ENCODE measurements around the gene CD6. TPM values are rescaled to one million over a fixed set of nuclear protein-coding genes. Genes with fewer than 3 reads are reported as not detected.

The CD6 gene
- total RNA-seq, 1 experiment from 2014 or later: not detected

- H3K27ac Mint-ChIP-seq: no peak overlapping the region
- TF ChIP-seq, protein P1, sequence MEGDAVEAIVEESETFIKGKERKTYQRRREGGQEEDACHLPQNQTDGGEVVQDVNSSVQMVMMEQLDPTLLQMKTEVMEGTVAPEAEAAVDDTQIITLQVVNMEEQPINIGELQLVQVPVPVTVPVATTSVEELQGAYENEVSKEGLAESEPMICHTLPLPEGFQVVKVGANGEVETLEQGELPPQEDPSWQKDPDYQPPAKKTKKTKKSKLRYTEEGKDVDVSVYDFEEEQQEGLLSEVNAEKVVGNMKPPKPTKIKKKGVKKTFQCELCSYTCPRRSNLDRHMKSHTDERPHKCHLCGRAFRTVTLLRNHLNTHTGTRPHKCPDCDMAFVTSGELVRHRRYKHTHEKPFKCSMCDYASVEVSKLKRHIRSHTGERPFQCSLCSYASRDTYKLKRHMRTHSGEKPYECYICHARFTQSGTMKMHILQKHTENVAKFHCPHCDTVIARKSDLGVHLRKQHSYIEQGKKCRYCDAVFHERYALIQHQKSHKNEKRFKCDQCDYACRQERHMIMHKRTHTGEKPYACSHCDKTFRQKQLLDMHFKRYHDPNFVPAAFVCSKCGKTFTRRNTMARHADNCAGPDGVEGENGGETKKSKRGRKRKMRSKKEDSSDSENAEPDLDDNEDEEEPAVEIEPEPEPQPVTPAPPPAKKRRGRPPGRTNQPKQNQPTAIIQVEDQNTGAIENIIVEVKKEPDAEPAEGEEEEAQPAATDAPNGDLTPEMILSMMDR (conservative IDR thresholded peaks at IDR 0.05): no peak
- H4K5ac ChIP-seq (ENCODE audit: insufficient read length, low read depth, low read length): no peak overlapping the region
- no peak overlapping the region for H3K23ac ChIP-seq (ENCODE audit: insufficient read length, low read depth, low read length)
- DNase-seq: no peak
- no peak overlapping the region for H3K27ac ChIP-seq (ENCODE audit: insufficient read length, low read depth, low read length)
- 0 out of 5 replicates have a peak, but pooled peaks cover 0 to 3% of the 10 kb centered on the region in 2 experiments for H3K9me3 Mint-ChIP-seq
- H3K79me1 ChIP-seq (ENCODE audit: insufficient read depth, low read depth, low read length, poor library complexity, severe bottlenecking): no peaks in the 10 kb centered on the region
- no peak overlapping the region for H4K91ac ChIP-seq (ENCODE audit: insufficient read length, low read depth, low read length)
- H2BK120ac ChIP-seq (ENCODE audit: low read depth, low read length, poor library complexity, severe bottlenecking): no peak overlapping the region
- no peak overlapping the region for H3K4ac ChIP-seq (ENCODE audit: low read depth, low read length)
- H3K4me2 ChIP-seq (ENCODE audit: insufficient read depth, insufficient read length, low read length): no peak overlapping the region
- no peak overlapping the region for H2BK12ac ChIP-seq (ENCODE audit: insufficient read length, low read depth, low read length)
- no CpG with 5 or more reads among the region's 3 CpGs for WGBS (ENCODE audit: extremely low coverage, insufficient read length, low lambda C conversion rate)
- no peak overlapping the region for H3K4me3 Mint-ChIP-seq
- H2BK5ac ChIP-seq (ENCODE audit: insufficient read length, low read length): no peak overlapping the region
- no peak overlapping the region for H3K56ac ChIP-seq (ENCODE audit: insufficient read length, low read depth, low read length)
- no peaks in the 10 kb centered on the region for H3K23me2 ChIP-seq (ENCODE audit: insufficient read length, low read depth, low read length, poor library complexity, severe bottlenecking)
- H3K27me3 ChIP-seq (ENCODE audit: insufficient read depth, low read length): no peaks in the 10 kb centered on the region
- H2AK5ac ChIP-seq (ENCODE audit: insufficient read length, low read length): no peak overlapping the region
- no peaks in the 10 kb centered on the region for H3K9me3 ChIP-seq (ENCODE audit: control insufficient read depth, low read depth, low read length)
- H4K20me1 ChIP-seq (ENCODE audit: control insufficient read depth, insufficient read depth, insufficient read length): no peaks in the 10 kb centered on the region
- no peak overlapping the region for H3T11ph ChIP-seq (ENCODE audit: low read length)
- no peaks in the 10 kb centered on the region for H3K36me3 Mint-ChIP-seq (ENCODE audit: insufficient read depth in 1 of 3, low read depth in 3 of 3)
- H3K4me1 Mint-ChIP-seq: peaks cover 0 to 3% of the 10 kb centered on the region in 2 experiments; a peak in 1 of 4 replicates
- H2BK15ac ChIP-seq (ENCODE audit: low read depth, low read length): no peak overlapping the region
- no peak overlapping the region for H2AFZ ChIP-seq (ENCODE audit: low read length)
- H3K9ac ChIP-seq (ENCODE audit: extremely low read depth, insufficient read length, low read length): no peak overlapping the region
- no peak overlapping the region for H2BK20ac ChIP-seq (ENCODE audit: low read depth, low read length, poor library complexity, severe bottlenecking)
- H3K14ac ChIP-seq (ENCODE audit: insufficient read depth, low read length): no peak overlapping the region
- no peaks in the 10 kb centered on the region for H3K79me2 ChIP-seq (ENCODE audit: insufficient read depth, low read length)
- H3K18ac ChIP-seq (ENCODE audit: insufficient read length, low read depth, low read length): no peak overlapping the region
- no peak overlapping the region for H4K8ac ChIP-seq (replicated peaks; ENCODE audit: insufficient read length, low read depth, low read length)
- peaks cover 6% of the 10 kb centered on the region for H3K27me3 Mint-ChIP-seq (ENCODE audit: low read depth)
- no peaks in the 10 kb centered on the region for H3K4me1 ChIP-seq (ENCODE audit: insufficient read depth, low read length)
Observed at GRCh38 chr11:61054513-61054912, 83.0 kb downstream of the CD6 start.

Data from H9 (cell line).